ENCODE data around the gene MTFP1. TPM values are rescaled to one million over a fixed set of nuclear protein-coding genes. Genes with fewer than 3 reads are reported as not detected.
"Not testable (repeated sequence)": the region's sequence is repeated elsewhere in the genome, so short reads cannot be mapped to it uniquely, and the experiment has no call there.

Gene MTFP1
- total and polyA plus RNA-seq, 8 donors: 5.7 to 31.8 (median 8.6) TPM

DNA sequence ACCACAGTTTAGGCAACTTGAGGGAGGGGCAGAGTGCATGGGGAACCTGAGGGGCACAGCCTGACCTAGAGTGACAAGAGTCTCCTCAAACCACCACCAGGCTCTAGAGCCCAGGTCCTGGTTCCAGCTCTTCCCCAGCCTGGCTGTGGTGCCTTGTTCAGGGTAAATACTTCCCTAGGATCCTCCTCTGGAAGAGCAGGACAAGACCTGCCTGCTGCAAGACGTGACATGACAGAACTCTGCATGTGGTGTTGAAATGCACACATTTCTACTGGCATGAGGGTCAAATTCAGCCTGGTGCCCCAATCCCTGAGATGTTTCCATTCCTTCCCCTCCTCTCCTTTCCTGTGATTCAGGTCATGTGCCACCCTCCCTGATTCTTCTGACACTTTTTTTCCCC lies 25.4 kb upstream of the MTFP1 start:
- no peak for ATAC-seq
- Histone ChIP-seq H3K4me1 (peaks cover 3 to 21% of the 10 kb centered on the region in 2 donors), H3K36me3 (no peaks in the 10 kb centered on the region), H3K4me3 (no peak overlapping the region), H3K27me3 (peaks cover 0 to 50% of the 10 kb centered on the region in 2 donors), H3K9me3 (no peaks in the 10 kb centered on the region), H3K27ac (no peak overlapping the region)
- no peak for DNase-seq
- TF ChIP-seq CTCF (IDR thresholded peaks at IDR 0.05): no peak
- intact Hi-C loops (cut with DNase I): no loop called here

DNA sequence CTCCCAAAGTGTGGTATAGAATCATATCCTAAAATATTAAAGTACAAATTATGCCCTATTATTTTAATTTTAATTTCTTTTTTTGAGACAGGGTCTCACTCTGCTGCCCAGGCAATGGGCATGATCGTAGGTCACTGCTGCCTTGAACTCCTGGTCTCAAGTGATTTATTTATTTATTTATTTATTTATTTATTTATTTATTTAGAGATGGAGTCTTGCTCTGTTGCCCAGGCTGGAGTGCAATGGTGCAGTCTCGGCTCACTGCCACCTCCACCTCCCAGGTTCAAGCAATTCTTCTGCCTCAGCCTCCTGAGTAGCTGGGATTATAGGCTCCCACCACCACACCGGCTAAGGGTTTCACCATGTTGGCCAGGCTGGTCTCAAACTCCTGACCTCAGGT lies 24.5 kb upstream of the MTFP1 start:
- Histone ChIP-seq H3K27me3 (peaks cover 0 to 42% of the 10 kb centered on the region in 2 donors), H3K4me1 (peaks cover 3 to 21% of the 10 kb centered on the region in 2 donors)
- H3K4me3 ChIP-seq; intact Hi-C loops (cut with DNase I); ATAC-seq; DNase-seq; H3K27ac ChIP-seq; H3K9me3 ChIP-seq; H3K36me3 ChIP-seq: not testable (repeated sequence)

DNA sequence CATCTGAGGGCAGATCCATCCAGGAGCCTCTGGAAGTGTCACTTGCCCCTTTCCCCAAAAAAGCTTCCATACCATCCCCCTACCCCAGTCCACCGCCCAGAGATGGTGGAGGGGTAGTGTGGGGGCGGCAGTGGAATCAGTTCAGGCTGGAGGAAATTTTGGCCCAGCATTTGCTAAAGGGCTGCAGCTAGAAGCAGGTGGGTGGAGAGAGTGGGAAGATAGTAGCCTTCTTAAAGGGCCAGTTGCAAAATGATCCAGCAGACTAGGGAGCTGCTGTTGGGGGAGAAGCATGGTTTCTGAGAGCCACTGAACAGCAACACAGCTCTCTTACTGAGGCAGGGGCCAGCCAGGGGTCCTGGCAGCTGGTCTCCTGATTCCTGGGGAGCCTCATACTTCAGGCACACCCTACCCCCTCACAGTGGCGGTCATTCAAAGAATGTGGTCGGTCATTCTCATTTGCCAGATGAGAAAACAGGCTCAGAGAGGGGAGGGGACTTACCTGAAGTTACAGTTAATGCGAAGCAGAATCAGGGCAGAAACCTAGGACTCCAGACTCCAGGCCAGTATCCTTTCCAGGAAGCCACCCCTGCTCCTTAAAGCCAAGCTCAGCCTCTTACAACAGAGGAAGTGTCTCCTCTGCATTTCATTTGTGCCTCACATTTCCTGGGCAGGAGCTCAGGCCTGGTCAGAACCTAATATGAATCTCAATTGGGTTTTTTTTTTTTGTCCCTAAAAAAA lies 23.4 kb upstream of the MTFP1 start:
- DNase-seq: no peak
- no peak for ATAC-seq
- no peaks in the 10 kb centered on the region for H3K9me3 ChIP-seq
- no peak for TF ChIP-seq CTCF (IDR thresholded peaks at IDR 0.05)
- no peaks in the 10 kb centered on the region for H3K36me3 ChIP-seq
- peaks cover 0 to 30% of the 10 kb centered on the region in 2 donors for H3K27me3 ChIP-seq
- H3K4me1 ChIP-seq: peaks cover 0 to 12% of the 10 kb centered on the region in 2 donors
- no peak overlapping the region for H3K27ac ChIP-seq
- H3K4me3 ChIP-seq: no peak overlapping the region
- intact Hi-C loops (cut with DNase I): no loop called here

- peaks cover 0 to 25% of the 10 kb centered on the region in 2 donors for H3K27me3 ChIP-seq
- H3K4me3 ChIP-seq; H3K27ac ChIP-seq; H3K9me3 ChIP-seq; intact Hi-C loops (cut with DNase I); H3K4me1 ChIP-seq; DNase-seq; H3K36me3 ChIP-seq; ATAC-seq: not testable (repeated sequence)
These were observed 22.8 kb upstream of the MTFP1 start for GRCh38 chr22:30402766-30403104.

GRCh38 chr22:30404307-30404706 lies 21.3 kb upstream of the MTFP1 start:
- Histone ChIP-seq H3K4me1 (no peaks in the 10 kb centered on the region), H3K27me3 (peaks cover 0 to 9% of the 10 kb centered on the region in 2 donors), H3K36me3 (no peaks in the 10 kb centered on the region), H3K4me3 (no peak overlapping the region), H3K27ac (no peak overlapping the region), H3K9me3 (no peaks in the 10 kb centered on the region)
- DNase-seq (no peak), ATAC-seq (no peak)
- intact Hi-C loops (cut with DNase I): no loop called here
- no peak for TF ChIP-seq CTCF (IDR thresholded peaks at IDR 0.05)

DNA sequence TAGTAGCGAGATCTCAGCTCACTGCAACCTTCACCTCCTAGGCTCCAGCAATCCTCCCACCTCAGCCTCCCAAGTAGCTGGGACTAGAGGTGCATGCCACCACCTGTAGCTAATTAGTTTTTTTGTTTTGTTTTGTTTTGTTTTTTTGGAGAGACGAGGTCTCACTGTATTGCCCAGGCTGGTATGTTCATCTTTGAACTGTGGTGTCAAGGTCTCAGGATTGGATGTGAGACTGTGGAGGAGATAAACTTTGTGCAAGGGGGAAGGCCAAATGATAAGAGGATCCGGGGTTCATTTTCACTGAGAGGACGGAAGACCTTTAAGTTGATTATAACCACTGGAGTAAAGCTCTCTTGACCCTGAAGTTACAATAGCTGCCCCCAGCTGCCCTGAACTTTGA lies 19.8 kb upstream of the MTFP1 start:
- H3K4me1 ChIP-seq: no peaks in the 10 kb centered on the region
- H3K4me3 ChIP-seq: no peak overlapping the region
- no peak for TF ChIP-seq CTCF (IDR thresholded peaks at IDR 0.05)
- no peaks in the 10 kb centered on the region for H3K27me3 ChIP-seq
- no peak overlapping the region for H3K27ac ChIP-seq
- intact Hi-C loops (cut with DNase I): no loop called here
- peaks cover 0 to 5% of the 10 kb centered on the region in 2 donors for H3K36me3 ChIP-seq
- H3K9me3 ChIP-seq: no peaks in the 10 kb centered on the region
- DNase-seq (no peak), ATAC-seq (no peak)

Measured in left lung (tissue), 10 donors.